Measurements from ENCODE around the gene HS3ST6.

The HS3ST6 gene

GRCh38 chr16:1933097-1933661 lies 15.0 kb upstream of the HS3ST6 start:
- Histone ChIP-seq H2AFZ (ENCODE audit: low read length) (no peak overlapping the region), H3F3A (ENCODE audit: insufficient read depth, low read length) (no peaks in the 10 kb centered on the region), H3K9me3 (ENCODE audit: low read length) (no peaks in the 10 kb centered on the region), H3K4me2 (ENCODE audit: low read length) (no peak overlapping the region), H3K4me1 (ENCODE audit: insufficient read depth, low read length, severe bottlenecking) (peaks cover 13% of the 10 kb centered on the region), H4K20me1 (ENCODE audit: insufficient read depth, low read length) (no peaks in the 10 kb centered on the region), H3K9me2 (ENCODE audit: low read depth, low read length) (no peaks in the 10 kb centered on the region), H3K79me2 (ENCODE audit: insufficient read depth, low read length) (no peaks in the 10 kb centered on the region), H3K9ac (ENCODE audit: low read length) (no peak overlapping the region), H3K4me3 (ENCODE audit: low read depth, low read length, poor library complexity, severe bottlenecking) (no peak overlapping the region), H3K27ac (ENCODE audit: low read depth, low read length, poor library complexity, severe bottlenecking) (no peak overlapping the region), H3K27me3 (ENCODE audit: insufficient read depth, low read length) (0 out of 2 replicates have a peak, but pooled peaks cover 6% of the 10 kb centered on the region), H3K36me3 (ENCODE audit: insufficient read depth, low read length) (peaks cover 7% of the 10 kb centered on the region)
- TF ChIP-seq CTCF (IDR thresholded peaks at IDR 0.05; ENCODE audit: low read length) (no peak), EZH2 (IDR thresholded peaks at IDR 0.05; ENCODE audit: borderline replicate concordance, low read length) (no peak)

GRCh38 chr16:1932050-1933028 lies 14.1 kb upstream of the HS3ST6 start:
- H3K9me2 ChIP-seq (ENCODE audit: low read depth, low read length), result no peaks in the 10 kb centered on the region
- H3K27ac ChIP-seq (ENCODE audit: low read depth, low read length, poor library complexity, severe bottlenecking), result no peak overlapping the region
- H3K9ac ChIP-seq (ENCODE audit: low read length), result no peak overlapping the region
- TF ChIP-seq CTCF (IDR thresholded peaks at IDR 0.05; ENCODE audit: low read length), result no peak
- TF ChIP-seq EZH2 (IDR thresholded peaks at IDR 0.05; ENCODE audit: borderline replicate concordance, low read length), result no peak
- H3K27me3 ChIP-seq (ENCODE audit: insufficient read depth, low read length), result 0 out of 2 replicates have a peak, but pooled peaks cover 6% of the 10 kb centered on the region
- no peak overlapping the region for H2AFZ ChIP-seq (ENCODE audit: low read length)
- H3K79me2 ChIP-seq (ENCODE audit: insufficient read depth, low read length), result no peaks in the 10 kb centered on the region
- H3K4me2 ChIP-seq (ENCODE audit: low read length), result no peak overlapping the region
- peaks cover 13% of the 10 kb centered on the region for H3K4me1 ChIP-seq (ENCODE audit: insufficient read depth, low read length, severe bottlenecking)
- H3F3A ChIP-seq (ENCODE audit: insufficient read depth, low read length), result no peaks in the 10 kb centered on the region
- H4K20me1 ChIP-seq (ENCODE audit: insufficient read depth, low read length), result no peaks in the 10 kb centered on the region
- H3K4me3 ChIP-seq (ENCODE audit: low read depth, low read length, poor library complexity, severe bottlenecking), result no peak overlapping the region
- no peaks in the 10 kb centered on the region for H3K9me3 ChIP-seq (ENCODE audit: low read length)
- H3K36me3 ChIP-seq (ENCODE audit: insufficient read depth, low read length), result no peaks in the 10 kb centered on the region; the same call in 1 of the 2 replicates

GRCh38 chr16:1930338-1930720 lies 12.1 kb upstream of the HS3ST6 start:
- no peaks in the 10 kb centered on the region for H3K79me2 ChIP-seq (ENCODE audit: insufficient read depth, low read length)
- no peak for TF ChIP-seq CTCF (IDR thresholded peaks at IDR 0.05; ENCODE audit: low read length)
- TF ChIP-seq EZH2 (IDR thresholded peaks at IDR 0.05; ENCODE audit: borderline replicate concordance, low read length), result no peak
- H3K4me3 ChIP-seq (ENCODE audit: low read depth, low read length, poor library complexity, severe bottlenecking), result no peak overlapping the region
- H3K9me3 ChIP-seq (ENCODE audit: low read length), result no peaks in the 10 kb centered on the region
- no peak overlapping the region for H3K9ac ChIP-seq (ENCODE audit: low read length)
- H3F3A ChIP-seq (ENCODE audit: insufficient read depth, low read length), result no peaks in the 10 kb centered on the region
- no peak overlapping the region for H2AFZ ChIP-seq (ENCODE audit: low read length)
- H3K36me3 ChIP-seq (ENCODE audit: insufficient read depth, low read length), result no peaks in the 10 kb centered on the region; the same call in 1 of the 2 replicates
- H4K20me1 ChIP-seq (ENCODE audit: insufficient read depth, low read length), result no peaks in the 10 kb centered on the region
- no peak overlapping the region for H3K4me2 ChIP-seq (ENCODE audit: low read length)
- 0 out of 2 replicates have a peak, but pooled peaks cover 6% of the 10 kb centered on the region for H3K27me3 ChIP-seq (ENCODE audit: insufficient read depth, low read length)
- H3K27ac ChIP-seq (ENCODE audit: low read depth, low read length, poor library complexity, severe bottlenecking), result no peak overlapping the region
- peaks cover 13% of the 10 kb centered on the region for H3K4me1 ChIP-seq (ENCODE audit: insufficient read depth, low read length, severe bottlenecking)
- no peaks in the 10 kb centered on the region for H3K9me2 ChIP-seq (ENCODE audit: low read depth, low read length)
